Pancreas (tissue), 10 donors: ENCODE data around the gene SRPRA. TPM values are rescaled to one million over a fixed set of nuclear protein-coding genes. Genes with fewer than 3 reads are reported as not detected.
A peak's percentile ranks its signal among the peaks of the same experiment; 100 is the strongest.
"Not testable (repeated sequence)": the region's sequence is repeated elsewhere in the genome, so short reads cannot be mapped to it uniquely, and the experiment has no call there.

Experiments used
- ATAC-seq, 4 donors: fragments of 200-7000 bp; cut with Tn5 transposase; one replicate each; pipeline versions ENCODE4 v1.8.0 to v1.9.1; 2020; ENCODE audit warnings: mild to moderate bottlenecking in 4 of 4, moderate library complexity in 4 of 4
- DNase-seq, 6 donors: peaks; one replicate each; pipeline ENCODE4 v3.0.0-alpha.2; 2020
- FAIRE-seq: peaks from 2 replicates; lab custom pipeline; 2012; peaks lifted over from hg19 to GRCh38; lab: Jason Lieb, UNC
- H3K27ac ChIP-seq, 4 donors: fragments of 200-600 bp; sonication (generic); 1 replicate in 3 of 4; 2 replicates in 1 of 4; pipeline versions ENCODE4 v1.5.0 to v1.8.0; 2020
- H3K27me3 ChIP-seq, 4 donors: fragments of 200-600 bp; one replicate each; pipeline ENCODE4 v1.8.0; 2021
- H3K36me3 ChIP-seq, 3 donors: fragments of 200-600 bp; sonication (generic) in 1 of 3; one replicate each; pipeline versions ENCODE4 v1.5.0 to v1.8.0; 2020 to 2021
- H3K4me1 ChIP-seq, 3 donors: fragments of 200-600 bp; one replicate each; pipeline ENCODE4 v1.8.0; 2021
- H3K4me3 ChIP-seq, 4 donors: fragments of 200-600 bp; sonication (generic) in 2 of 4; one replicate each; pipeline versions ENCODE4 v1.5.0 to v1.8.0; 2020 to 2021
- H3K9me3 ChIP-seq, 4 donors: fragments of 200-600 bp; one replicate each; pipeline ENCODE4 v1.8.0; 2021
- WGBS, 2 donors: extraction: QIAGEN DNeasy Blood & Tissue Kit; methylation state at CpG; one replicate each; pipeline ENCODE4 v1.1.7; 2013; 5-methylcytosine and 5-hydroxymethylcytosine counted together
- intact Hi-C, 3 donors: fragments of 100-400 bp; cut with DNase I; formaldehyde crosslinking; loops; one replicate each; pipeline versions ENCODE4 v1.11.1 to v1.14.2; 2022
- polyA plus RNA-seq, 2 donors: library from polyadenylated mRNA; stranded (reverse); fragments of 200-250 nt; gene quantifications; one replicate each; pipeline ENCODE4 v1.2.3, GENCODE V29; 2013
- total RNA-seq, 6 donors: library from RNA; stranded (reverse); fragmentation: NEBNext Ultra II Directional in 4 of 6; extraction: Animal tissue kit (Norgen Biotek cat#: 25700) in 4 of 6; gene quantifications; one replicate each; pipeline versions ENCODE4 v1.2.1 to v1.2.4, GENCODE V29; 2021 to 2023
- TF ChIP-seq, protein P1 (sequence below), 4 donors: fragments of 200-600 bp; sonication (generic) in 3 of 4; IDR thresholded peaks; one replicate each; pipeline versions ENCODE4 v1.5.0 to v1.8.0; 2021; ENCODE audit warnings: antibody characterized with exemption in 4 of 4
- donor health status: healthy with polysubstance abuse.
- donor health status: DM: no; HTN: no; CAD: no; lungs with moderate emphysema.
- donor health status: DM: no; HTN: no; CAD: no.
- donor health status: control.
- donor health status: control.
- donor health status: Bipolar disorder and iron deficiency.
- donor health status: DM: yes; HTN: yes; CAD: no.
- donor health status: DM: no; HTN: no; CAD: no.
- donor health status: DM: no; HTN: no; CAD: no.
- donor health status: DM: yes; HTN: yes; CAD: no.

Gene SRPRA
- total and polyA plus RNA-seq, 8 donors = 76.5 to 178 (median 152) TPM

DNA sequence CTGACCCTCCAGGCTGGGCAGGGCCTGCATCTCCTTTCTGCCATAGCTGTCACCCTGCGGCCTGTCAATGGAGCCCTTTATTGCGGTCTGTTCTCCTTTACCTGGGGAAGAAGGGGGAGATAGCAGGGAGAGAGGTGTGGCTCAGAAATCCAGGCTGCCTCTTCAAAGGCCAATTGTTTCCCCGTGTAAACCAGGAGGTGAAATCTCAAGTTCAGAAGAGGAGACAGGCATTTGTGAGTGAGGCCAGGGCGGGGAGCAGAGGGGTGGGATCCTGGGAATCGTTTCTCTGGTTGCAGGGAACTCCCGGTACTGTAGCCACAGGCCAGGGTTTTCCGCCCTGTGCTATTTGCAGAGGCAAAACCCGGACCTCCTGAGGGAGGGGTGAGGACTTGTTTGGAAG lies 44.3 kb upstream of the SRPRA start:
- intact Hi-C loops = loop anchor here in 1 of 3 donors (10.0 kb wide), 1 partner anchor 172 kb away; no protein-coding TSS in a partner anchor
- FAIRE-seq (no peak), ATAC-seq (no peak), DNase-seq (peak in 1 of 6 donors; percentile 24)
- Histone ChIP-seq H3K27ac (no peak overlapping the region), H3K4me3 (no peak overlapping the region), H3K36me3 (no peaks in the 10 kb centered on the region), H3K4me1 (peaks cover 4 to 8% (median 6%) of the 10 kb centered on the region in 3 donors), H3K27me3 (no peaks in the 10 kb centered on the region), H3K9me3 (no peaks in the 10 kb centered on the region)
- 76 to 79% methylated on average over 8 of the region's 8 CpGs for WGBS, 2 donors
- TF ChIP-seq, protein P1, sequence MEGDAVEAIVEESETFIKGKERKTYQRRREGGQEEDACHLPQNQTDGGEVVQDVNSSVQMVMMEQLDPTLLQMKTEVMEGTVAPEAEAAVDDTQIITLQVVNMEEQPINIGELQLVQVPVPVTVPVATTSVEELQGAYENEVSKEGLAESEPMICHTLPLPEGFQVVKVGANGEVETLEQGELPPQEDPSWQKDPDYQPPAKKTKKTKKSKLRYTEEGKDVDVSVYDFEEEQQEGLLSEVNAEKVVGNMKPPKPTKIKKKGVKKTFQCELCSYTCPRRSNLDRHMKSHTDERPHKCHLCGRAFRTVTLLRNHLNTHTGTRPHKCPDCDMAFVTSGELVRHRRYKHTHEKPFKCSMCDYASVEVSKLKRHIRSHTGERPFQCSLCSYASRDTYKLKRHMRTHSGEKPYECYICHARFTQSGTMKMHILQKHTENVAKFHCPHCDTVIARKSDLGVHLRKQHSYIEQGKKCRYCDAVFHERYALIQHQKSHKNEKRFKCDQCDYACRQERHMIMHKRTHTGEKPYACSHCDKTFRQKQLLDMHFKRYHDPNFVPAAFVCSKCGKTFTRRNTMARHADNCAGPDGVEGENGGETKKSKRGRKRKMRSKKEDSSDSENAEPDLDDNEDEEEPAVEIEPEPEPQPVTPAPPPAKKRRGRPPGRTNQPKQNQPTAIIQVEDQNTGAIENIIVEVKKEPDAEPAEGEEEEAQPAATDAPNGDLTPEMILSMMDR (IDR thresholded peaks at IDR 0.05) = no peak

DNA sequence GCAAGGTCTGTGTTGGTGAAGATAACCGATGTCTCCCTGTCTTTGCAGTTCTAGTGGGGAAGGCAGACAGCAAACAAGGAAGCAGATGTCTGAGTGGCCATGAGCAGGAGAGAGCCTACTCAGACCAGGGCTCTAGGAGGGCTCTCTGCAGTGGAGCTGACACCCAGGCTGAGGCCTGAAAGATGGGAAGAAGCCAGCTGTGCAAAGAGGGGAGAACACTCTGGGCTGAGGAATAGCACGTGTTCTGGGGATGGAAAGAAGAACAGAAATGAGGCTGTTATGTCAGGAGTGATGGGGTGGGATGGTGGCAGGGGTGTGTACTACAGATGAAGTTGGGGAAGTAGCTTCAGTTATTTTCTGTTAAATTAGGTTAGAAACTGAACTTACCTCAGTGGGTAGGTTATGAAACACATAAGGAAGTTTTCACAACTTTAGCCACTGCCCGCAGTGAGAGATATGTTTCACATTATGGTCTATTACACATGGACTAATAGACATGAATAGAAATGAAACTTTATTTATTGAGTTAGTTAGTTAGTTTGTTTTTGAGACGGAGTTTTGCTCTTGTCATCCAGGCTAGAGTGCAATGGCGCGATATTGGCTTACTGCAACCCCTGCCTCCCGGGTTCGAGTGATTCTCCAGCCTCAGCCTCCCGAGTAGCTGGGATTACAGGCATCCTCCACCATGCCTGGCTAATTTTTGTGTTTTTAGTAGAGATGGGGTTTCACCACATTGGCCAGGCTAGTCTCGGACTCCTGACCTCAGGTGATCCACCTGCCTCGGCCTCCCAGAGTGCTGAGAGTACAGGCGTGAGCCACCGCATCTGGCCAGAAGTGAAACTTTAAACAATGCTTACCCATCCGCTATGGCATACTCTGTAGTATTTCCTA lies 43.0 kb upstream of the SRPRA start:
- TF ChIP-seq, protein P1 (IDR thresholded peaks at IDR 0.05) = no peak
- 87 to 91% methylated on average over 14 of the region's 14 CpGs for WGBS, 2 donors
- no peaks in the 10 kb centered on the region for H3K9me3 ChIP-seq
- no peaks in the 10 kb centered on the region for H3K36me3 ChIP-seq
- H3K4me1 ChIP-seq = peaks cover 7 to 12% (median 8%) of the 10 kb centered on the region in 3 donors
- H3K27ac ChIP-seq = no peak overlapping the region
- DNase-seq (peak in 1 of 6 donors; percentile 17), ATAC-seq (peak in 1 of 4 donors; percentile 40), FAIRE-seq (no peak)
- H3K27me3 ChIP-seq = no peaks in the 10 kb centered on the region
- H3K4me3 ChIP-seq = no peak overlapping the region
- intact Hi-C loops = loop anchor here in 1 of 3 donors (10.0 kb wide), 1 partner anchor 173 kb away; no protein-coding TSS in a partner anchor

DNA sequence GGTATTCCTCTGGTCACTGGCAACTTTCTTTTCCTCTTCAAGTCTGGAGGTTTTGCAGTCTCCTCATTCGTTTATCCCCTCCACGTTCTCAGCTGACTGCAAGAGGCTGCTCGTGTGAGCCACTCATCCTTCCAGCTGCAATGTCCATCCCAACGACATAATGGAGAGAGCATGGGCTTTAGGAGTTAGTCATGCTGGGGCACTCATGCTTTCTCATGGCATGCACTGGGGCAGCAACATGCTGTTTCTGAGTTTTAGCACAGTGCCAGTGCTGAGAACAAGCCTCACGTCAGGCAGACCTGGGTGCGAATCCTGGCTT lies 42.3 kb upstream of the SRPRA start:
- H3K4me1 ChIP-seq = peaks cover 7 to 12% (median 8%) of the 10 kb centered on the region in 3 donors
- FAIRE-seq (no peak), DNase-seq (peak in 1 of 6 donors; percentile 26), ATAC-seq (no peak)
- WGBS, 2 donors = 59% methylated on average over 6 of the region's 6 CpGs
- H3K27me3 ChIP-seq = no peaks in the 10 kb centered on the region
- intact Hi-C loops = loop anchor here in 1 of 3 donors (10.0 kb wide), 1 partner anchor 174 kb away; no protein-coding TSS in a partner anchor
- no peak overlapping the region for H3K27ac ChIP-seq
- H3K9me3 ChIP-seq = no peaks in the 10 kb centered on the region
- H3K4me3 ChIP-seq = no peak overlapping the region
- TF ChIP-seq, protein P1 (IDR thresholded peaks at IDR 0.05) = no peak
- H3K36me3 ChIP-seq = no peaks in the 10 kb centered on the region

DNA sequence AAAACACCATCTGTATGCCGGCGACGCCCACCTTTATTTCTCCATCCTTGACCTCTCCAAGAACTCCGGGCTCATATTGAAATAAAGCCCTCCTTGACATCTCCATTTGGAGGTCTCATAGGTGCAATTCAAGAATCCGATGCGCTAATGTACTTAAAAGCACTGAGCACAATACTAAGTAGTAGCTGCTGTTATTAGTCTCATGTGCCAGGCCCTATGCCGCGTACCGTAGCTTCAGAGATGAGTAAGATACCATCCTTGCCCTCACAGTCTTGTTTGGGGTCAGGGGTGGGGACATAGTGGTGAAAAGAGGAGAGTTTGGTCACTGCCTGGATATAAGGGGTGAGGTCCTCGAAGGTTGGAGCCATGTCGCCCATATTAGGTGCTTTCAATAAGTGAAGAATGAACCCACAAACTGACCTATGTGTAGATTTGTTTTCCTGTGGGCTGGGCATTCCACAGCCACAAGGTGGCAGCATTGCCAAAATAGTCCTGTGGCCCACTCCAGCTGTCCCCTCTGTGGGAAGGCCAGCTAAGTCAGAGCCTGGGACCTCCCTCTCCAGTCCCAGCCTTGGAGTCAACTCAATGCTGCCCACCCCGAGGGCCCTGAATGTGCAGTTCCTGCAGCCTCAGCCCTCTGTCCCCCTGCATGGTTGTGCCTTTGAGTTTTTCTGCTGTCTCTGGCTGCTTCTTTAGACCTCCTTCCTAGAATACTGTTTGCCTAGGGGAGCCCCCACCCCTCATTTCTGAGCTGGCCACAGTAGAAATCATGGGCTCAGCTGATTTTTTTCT lies 41.7 kb upstream of the SRPRA start:
- FAIRE-seq (no peak), ATAC-seq (peak; percentile 66 to 92 (median 88)), DNase-seq (peak; percentile 42 to 84 (median 68))
- Histone ChIP-seq H3K27ac (no peak overlapping the region), H3K4me1 (peaks cover 7 to 12% (median 8%) of the 10 kb centered on the region in 3 donors), H3K9me3 (no peaks in the 10 kb centered on the region), H3K4me3 (no peak overlapping the region), H3K27me3 (no peaks in the 10 kb centered on the region), H3K36me3 (no peaks in the 10 kb centered on the region)
- 52 to 68% methylated on average over 12 of the region's 12 CpGs for WGBS, 2 donors
- TF ChIP-seq, protein P1 (IDR thresholded peaks at IDR 0.05) = peak; percentile 72 to 86 (median 80)
- intact Hi-C loops = loop anchor here in 1 of 3 donors (10.0 kb wide), 1 partner anchor 174 kb away; no protein-coding TSS in a partner anchor

DNA sequence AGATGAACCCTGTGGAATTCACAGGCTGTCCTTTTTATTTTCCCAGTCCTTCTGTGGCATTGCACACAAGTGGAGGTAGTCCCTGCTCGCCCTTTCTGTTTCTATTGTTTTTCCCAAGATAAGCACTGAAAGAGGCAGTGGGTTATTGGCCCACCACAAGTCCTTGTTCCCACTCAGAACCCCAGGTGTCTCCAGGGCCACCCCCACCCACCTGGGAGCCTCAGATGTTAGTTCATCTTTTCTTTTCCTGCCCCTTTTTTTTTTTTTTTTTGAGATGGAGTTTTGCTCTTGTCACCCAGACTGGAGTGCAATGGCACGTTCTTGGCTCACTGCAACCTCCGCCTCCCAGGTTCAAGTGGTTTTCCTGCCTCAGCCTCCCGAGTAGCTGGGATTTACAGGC lies 40.1 kb upstream of the SRPRA start:
- peak in 1 of 6 donors; percentile 12 for DNase-seq
- ATAC-seq, H3K27me3 ChIP-seq, FAIRE-seq, H3K4me3 ChIP-seq, H3K36me3 ChIP-seq, H3K9me3 ChIP-seq: not testable (repeated sequence)
- 85 to 89% methylated on average over 4 of the region's 4 CpGs for WGBS, 2 donors
- Histone ChIP-seq H3K4me1 (peaks cover 8 to 20% (median 13%) of the 10 kb centered on the region in 3 donors), H3K27ac (peak overlapping the region in 1 of 4 donors; percentile 61)
- intact Hi-C loops = loop anchor here in 1 of 3 donors (5.0 kb wide), 1 partner anchor 174 kb away; no protein-coding TSS in a partner anchor
